Astrocyte of the spinal cord (primary cell): Measurements from ENCODE around the gene MAGEA11.
"Not testable (repeated sequence)": the region's sequence is repeated elsewhere in the genome, so short reads cannot be mapped to it uniquely, and the experiment has no call there.

Experiments
- DNase-seq: peaks from one replicate; pipeline ENCODE4 v3.0.0; 2011; ENCODE audit warnings: low read depth, low spot score
- H3K4me3 ChIP-seq: 2 replicates; pipeline ENCODE4 v1.5.1; 2011; ENCODE audit warnings: low read depth, mild to moderate bottlenecking, low read length, moderate library complexity
- in situ Hi-C: cut with HindIII; loops from 2 replicates; pipeline ENCODE4 v1.10.0; 2017; ENCODE audit warnings: low sequenced_read_pairs
- TF ChIP-seq, protein P1 (sequence below): IDR thresholded peaks from 2 replicates; pipeline ENCODE4 v1.5.1; 2012; ENCODE audit warnings: low read depth, mild to moderate bottlenecking, low read length, inconsistent platforms

The MAGEA11 gene

DNA sequence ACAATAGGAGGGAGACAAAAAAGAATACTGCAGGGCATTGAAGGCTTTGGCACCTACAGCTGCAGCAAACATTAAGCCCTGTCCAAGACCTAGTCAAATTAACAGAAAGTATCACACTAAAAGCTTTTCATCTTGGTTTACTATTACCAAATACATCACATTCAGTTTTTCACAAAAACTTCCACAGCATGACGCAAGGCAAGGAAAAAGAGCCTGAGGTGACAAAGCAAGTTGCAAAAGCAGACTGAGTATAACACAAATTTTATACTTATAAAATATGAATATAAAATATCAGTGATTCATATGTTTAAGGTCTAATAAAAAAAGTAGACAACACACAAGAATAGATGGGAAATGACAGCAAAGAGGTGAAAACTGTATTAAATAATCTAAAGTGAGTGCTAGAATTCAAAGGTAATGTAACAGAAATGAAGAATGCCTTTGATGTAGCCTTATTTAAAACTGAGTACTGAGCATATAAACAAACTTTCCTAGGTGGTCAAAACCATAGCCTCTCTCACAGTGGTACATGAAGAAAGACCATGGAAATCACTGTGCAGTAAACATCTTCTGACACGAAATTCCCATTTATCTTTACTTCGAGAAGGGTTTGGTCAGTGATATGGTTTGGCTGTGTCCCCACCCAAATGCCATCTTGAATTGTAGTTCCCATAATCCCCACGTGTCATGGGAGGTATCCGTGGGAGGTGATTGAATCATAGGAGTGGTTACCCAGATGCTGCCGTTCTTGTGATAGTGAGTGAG, 27.7 kb upstream of the MAGEA11 start:
- H3K4me3 ChIP-seq = no peak overlapping the region
- DNase-seq = no peak
- TF ChIP-seq, protein P1, sequence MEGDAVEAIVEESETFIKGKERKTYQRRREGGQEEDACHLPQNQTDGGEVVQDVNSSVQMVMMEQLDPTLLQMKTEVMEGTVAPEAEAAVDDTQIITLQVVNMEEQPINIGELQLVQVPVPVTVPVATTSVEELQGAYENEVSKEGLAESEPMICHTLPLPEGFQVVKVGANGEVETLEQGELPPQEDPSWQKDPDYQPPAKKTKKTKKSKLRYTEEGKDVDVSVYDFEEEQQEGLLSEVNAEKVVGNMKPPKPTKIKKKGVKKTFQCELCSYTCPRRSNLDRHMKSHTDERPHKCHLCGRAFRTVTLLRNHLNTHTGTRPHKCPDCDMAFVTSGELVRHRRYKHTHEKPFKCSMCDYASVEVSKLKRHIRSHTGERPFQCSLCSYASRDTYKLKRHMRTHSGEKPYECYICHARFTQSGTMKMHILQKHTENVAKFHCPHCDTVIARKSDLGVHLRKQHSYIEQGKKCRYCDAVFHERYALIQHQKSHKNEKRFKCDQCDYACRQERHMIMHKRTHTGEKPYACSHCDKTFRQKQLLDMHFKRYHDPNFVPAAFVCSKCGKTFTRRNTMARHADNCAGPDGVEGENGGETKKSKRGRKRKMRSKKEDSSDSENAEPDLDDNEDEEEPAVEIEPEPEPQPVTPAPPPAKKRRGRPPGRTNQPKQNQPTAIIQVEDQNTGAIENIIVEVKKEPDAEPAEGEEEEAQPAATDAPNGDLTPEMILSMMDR = no peak
- in situ Hi-C loops = no loop called here

DNA sequence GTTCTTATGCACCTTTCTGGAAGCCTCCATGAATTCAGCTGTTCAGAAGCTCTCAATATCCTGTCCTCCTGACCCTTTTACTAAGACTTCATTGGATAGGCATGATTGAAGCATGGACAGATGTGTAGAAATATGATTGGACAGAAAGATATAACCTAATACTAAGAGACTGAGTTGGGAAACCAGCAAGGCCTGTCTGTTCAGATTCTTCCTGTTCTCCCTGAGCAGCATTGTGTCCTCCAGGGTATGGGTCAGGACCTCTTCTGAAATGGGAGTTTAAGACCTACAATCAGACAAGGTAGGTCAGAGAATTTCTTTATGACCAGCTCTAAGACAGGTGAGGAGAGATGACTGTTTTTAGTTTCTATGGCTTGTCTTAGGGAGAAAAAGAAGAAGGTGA, 23.9 kb upstream of the MAGEA11 start:
- TF ChIP-seq, protein P1 = no peak
- no peak overlapping the region for H3K4me3 ChIP-seq
- in situ Hi-C loops = no loop called here
- DNase-seq = no peak

DNA sequence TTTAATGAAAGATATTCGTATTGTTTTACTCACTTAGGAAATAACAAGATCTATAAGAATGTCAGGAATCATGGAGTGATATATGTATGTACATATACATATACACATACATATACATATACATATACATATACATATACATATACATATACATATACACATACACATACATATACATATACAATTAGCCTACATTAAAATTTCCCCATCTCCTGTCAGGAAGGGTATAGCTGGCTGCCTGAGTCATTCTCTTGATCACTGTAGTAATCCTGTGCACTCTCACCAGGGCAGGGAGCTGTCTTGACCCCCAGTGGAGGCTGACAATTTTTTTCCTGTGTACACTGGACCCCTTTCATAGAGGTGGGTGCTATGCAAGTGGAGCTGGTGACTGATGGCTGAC, 23.3 kb upstream of the MAGEA11 start:
- in situ Hi-C loops = no loop called here
- TF ChIP-seq, protein P1 = no peak

DNA sequence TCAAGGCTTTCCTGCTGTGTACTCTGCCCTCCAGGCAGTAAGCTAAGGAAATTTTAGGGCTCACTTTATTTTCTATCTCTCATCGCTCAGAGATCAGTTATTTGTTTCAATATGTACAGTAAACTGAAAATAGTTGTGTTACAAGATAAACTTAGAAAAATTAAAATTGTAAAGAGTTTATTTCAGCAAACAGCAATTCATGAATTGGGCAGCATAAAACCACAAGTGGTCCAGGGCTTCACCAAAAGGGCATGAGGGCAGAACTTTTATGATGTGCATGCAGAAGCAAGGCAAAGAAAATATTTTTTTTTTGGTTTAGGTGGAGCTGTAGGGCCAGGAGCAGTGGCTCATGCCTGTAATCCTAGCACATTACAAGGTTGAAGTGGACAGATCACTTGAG, 20.1 kb upstream of the MAGEA11 start:
- in situ Hi-C loops = no loop called here
- TF ChIP-seq, protein P1 = no peak
- DNase-seq = no peak
- H3K4me3 ChIP-seq = no peak overlapping the region

More for the DNA sequence above, 23.3 kb upstream of the MAGEA11 start:
- H3K4me3 ChIP-seq = no peak overlapping the region
- DNase-seq = no peak

- DNase-seq, in situ Hi-C loops, H3K4me3 ChIP-seq: not testable (repeated sequence)
Observed at GRCh38 chrX:149692686-149693272, 19.1 kb upstream of the MAGEA11 start.

GRCh38 chrX:149699761-149700160, 12.1 kb upstream of the MAGEA11 start:
- no peak for DNase-seq
- H3K4me3 ChIP-seq = no peak overlapping the region
- TF ChIP-seq, protein P1 = no peak
- in situ Hi-C loops = no loop called here

- TF ChIP-seq, protein P1 = no peak
- in situ Hi-C loops = no loop called here
- no peak overlapping the region for H3K4me3 ChIP-seq
- DNase-seq = no peak
Observed at GRCh38 chrX:149704664-149705063, 7.2 kb upstream of the MAGEA11 start.
